Pancreas (tissue), 10 donors: ENCODE results near the gene GPR61. TPM values are rescaled to one million over a fixed set of nuclear protein-coding genes. Genes with fewer than 3 reads are reported as not detected.

Experiments
- ATAC-seq, 4 donors: fragments of 200-7000 bp; cut with Tn5 transposase; one replicate each; pipeline versions ENCODE4 v1.8.0 to v1.9.1; 2020; ENCODE audit warnings: mild to moderate bottlenecking in 4 of 4, moderate library complexity in 4 of 4
- DNase-seq, 6 donors: peaks; one replicate each; pipeline ENCODE4 v3.0.0-alpha.2; 2020
- FAIRE-seq: peaks from 2 replicates; lab custom pipeline; 2012; peaks lifted over from hg19 to GRCh38; lab: Jason Lieb, UNC
- H3K27ac ChIP-seq, 4 donors: fragments of 200-600 bp; sonication (generic); 1 replicate in 3 of 4; 2 replicates in 1 of 4; pipeline versions ENCODE4 v1.5.0 to v1.8.0; 2020
- H3K27me3 ChIP-seq, 4 donors: fragments of 200-600 bp; one replicate each; pipeline ENCODE4 v1.8.0; 2021
- H3K36me3 ChIP-seq, 3 donors: fragments of 200-600 bp; sonication (generic) in 1 of 3; one replicate each; pipeline versions ENCODE4 v1.5.0 to v1.8.0; 2020 to 2021
- H3K4me1 ChIP-seq, 3 donors: fragments of 200-600 bp; one replicate each; pipeline ENCODE4 v1.8.0; 2021
- H3K4me3 ChIP-seq, 4 donors: fragments of 200-600 bp; sonication (generic) in 2 of 4; one replicate each; pipeline versions ENCODE4 v1.5.0 to v1.8.0; 2020 to 2021
- H3K9me3 ChIP-seq, 4 donors: fragments of 200-600 bp; one replicate each; pipeline ENCODE4 v1.8.0; 2021
- WGBS, 2 donors: extraction: QIAGEN DNeasy Blood & Tissue Kit; methylation state at CpG; one replicate each; pipeline ENCODE4 v1.1.7; 2013; 5-methylcytosine and 5-hydroxymethylcytosine counted together
- intact Hi-C, 3 donors: fragments of 100-400 bp; cut with DNase I; formaldehyde crosslinking; loops; one replicate each; pipeline versions ENCODE4 v1.11.1 to v1.14.2; 2022
- polyA plus RNA-seq, 2 donors: library from polyadenylated mRNA; stranded (reverse); fragments of 200-250 nt; gene quantifications; one replicate each; pipeline ENCODE4 v1.2.3, GENCODE V29; 2013
- total RNA-seq, 6 donors: library from RNA; stranded (reverse); fragmentation: NEBNext Ultra II Directional in 4 of 6; extraction: Animal tissue kit (Norgen Biotek cat#: 25700) in 4 of 6; gene quantifications; one replicate each; pipeline versions ENCODE4 v1.2.1 to v1.2.4, GENCODE V29; 2021 to 2023
- TF ChIP-seq, protein P1 (sequence below), 4 donors: fragments of 200-600 bp; sonication (generic) in 3 of 4; IDR thresholded peaks; one replicate each; pipeline versions ENCODE4 v1.5.0 to v1.8.0; 2021; ENCODE audit warnings: antibody characterized with exemption in 4 of 4
- donor health status: healthy with polysubstance abuse.
- donor health status: DM: no; HTN: no; CAD: no; lungs with moderate emphysema.
- donor health status: DM: no; HTN: no; CAD: no.
- donor health status: control.
- donor health status: control.
- donor health status: Bipolar disorder and iron deficiency.
- donor health status: DM: yes; HTN: yes; CAD: no.
- donor health status: DM: no; HTN: no; CAD: no.
- donor health status: DM: no; HTN: no; CAD: no.
- donor health status: DM: yes; HTN: yes; CAD: no.

The GPR61 gene
- total and polyA plus RNA-seq, 8 donors, result 0.09 to 0.19 TPM; not detected in 6

GRCh38 chr1:109543283-109543987, 3.8 kb downstream of the GPR61 start:
- no peak overlapping the region for H3K27ac ChIP-seq
- 79 to 87% methylated on average over 24 of the region's 24 CpGs for WGBS, 2 donors
- H3K4me1 ChIP-seq, result peaks cover 0 to 13% (median 0%) of the 10 kb centered on the region in 3 donors
- H3K9me3 ChIP-seq, result no peaks in the 10 kb centered on the region
- no peaks in the 10 kb centered on the region for H3K36me3 ChIP-seq
- intact Hi-C loops, result loop anchor here (5.0 to 10.0 kb wide), 5 partner anchors 84 to 441 kb away; partner anchors contain the start of gene AHCYL1 (in 1 of the 3)
- FAIRE-seq (no peak), DNase-seq (no peak), ATAC-seq (no peak)
- no peak overlapping the region for H3K4me3 ChIP-seq
- no peaks in the 10 kb centered on the region for H3K27me3 ChIP-seq
- TF ChIP-seq, protein P1, sequence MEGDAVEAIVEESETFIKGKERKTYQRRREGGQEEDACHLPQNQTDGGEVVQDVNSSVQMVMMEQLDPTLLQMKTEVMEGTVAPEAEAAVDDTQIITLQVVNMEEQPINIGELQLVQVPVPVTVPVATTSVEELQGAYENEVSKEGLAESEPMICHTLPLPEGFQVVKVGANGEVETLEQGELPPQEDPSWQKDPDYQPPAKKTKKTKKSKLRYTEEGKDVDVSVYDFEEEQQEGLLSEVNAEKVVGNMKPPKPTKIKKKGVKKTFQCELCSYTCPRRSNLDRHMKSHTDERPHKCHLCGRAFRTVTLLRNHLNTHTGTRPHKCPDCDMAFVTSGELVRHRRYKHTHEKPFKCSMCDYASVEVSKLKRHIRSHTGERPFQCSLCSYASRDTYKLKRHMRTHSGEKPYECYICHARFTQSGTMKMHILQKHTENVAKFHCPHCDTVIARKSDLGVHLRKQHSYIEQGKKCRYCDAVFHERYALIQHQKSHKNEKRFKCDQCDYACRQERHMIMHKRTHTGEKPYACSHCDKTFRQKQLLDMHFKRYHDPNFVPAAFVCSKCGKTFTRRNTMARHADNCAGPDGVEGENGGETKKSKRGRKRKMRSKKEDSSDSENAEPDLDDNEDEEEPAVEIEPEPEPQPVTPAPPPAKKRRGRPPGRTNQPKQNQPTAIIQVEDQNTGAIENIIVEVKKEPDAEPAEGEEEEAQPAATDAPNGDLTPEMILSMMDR (IDR thresholded peaks at IDR 0.05), result no peak

DNA sequence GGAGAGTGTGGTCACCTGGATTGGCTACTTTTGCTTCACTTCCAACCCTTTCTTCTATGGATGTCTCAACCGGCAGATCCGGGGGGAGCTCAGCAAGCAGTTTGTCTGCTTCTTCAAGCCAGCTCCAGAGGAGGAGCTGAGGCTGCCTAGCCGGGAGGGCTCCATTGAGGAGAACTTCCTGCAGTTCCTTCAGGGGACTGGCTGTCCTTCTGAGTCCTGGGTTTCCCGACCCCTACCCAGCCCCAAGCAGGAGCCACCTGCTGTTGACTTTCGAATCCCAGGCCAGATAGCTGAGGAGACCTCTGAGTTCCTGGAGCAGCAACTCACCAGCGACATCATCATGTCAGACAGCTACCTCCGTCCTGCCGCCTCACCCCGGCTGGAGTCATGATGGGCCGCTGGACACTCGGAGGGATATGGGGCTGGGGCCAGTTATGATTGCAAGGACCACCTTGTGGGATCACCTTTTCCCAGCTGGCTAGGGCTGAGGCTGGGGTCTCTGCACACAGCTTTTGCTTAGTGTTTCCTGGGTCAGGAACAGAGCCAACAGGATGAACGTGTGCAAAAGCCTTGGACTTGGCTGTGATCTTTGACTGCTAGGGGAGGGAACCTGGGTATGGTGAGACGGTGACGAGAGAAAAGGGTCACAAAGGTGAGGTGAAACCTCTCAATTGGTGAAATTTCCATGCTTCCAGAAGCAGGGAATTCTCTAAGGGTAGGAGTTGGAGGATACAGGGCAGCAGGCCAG, 4.5 kb downstream of the GPR61 start:
- Histone ChIP-seq H3K27me3 (no peaks in the 10 kb centered on the region), H3K4me1 (peaks cover 0 to 13% (median 0%) of the 10 kb centered on the region in 3 donors), H3K9me3 (no peaks in the 10 kb centered on the region), H3K36me3 (no peaks in the 10 kb centered on the region), H3K4me3 (no peak overlapping the region), H3K27ac (no peak overlapping the region)
- ATAC-seq (no peak), DNase-seq (no peak), FAIRE-seq (no peak)
- 69 to 74% methylated on average over 14 of the region's 14 CpGs for WGBS, 2 donors
- intact Hi-C loops, result loop anchor here (5.0 to 10.0 kb wide), 5 partner anchors 83 to 441 kb away; partner anchors contain the start of gene AHCYL1 (in 1 of the 3)
- TF ChIP-seq, protein P1 (IDR thresholded peaks at IDR 0.05), result no peak

- no peaks in the 10 kb centered on the region for H3K27me3 ChIP-seq
- peak overlapping the region in 3 of 4 donors; percentile 43 to 92 (median 68) for H3K4me3 ChIP-seq
- FAIRE-seq, result peak; percentile 91
- peaks cover 0 to 36% (median 8%) of the 10 kb centered on the region in 3 donors for H3K4me1 ChIP-seq
- no peaks in the 10 kb centered on the region for H3K36me3 ChIP-seq
- WGBS, 2 donors, result 14 to 16% methylated on average over 5 of the region's 5 CpGs
- intact Hi-C loops, result loop anchor here (10.0 kb wide), 3 partner anchors 88 to 438 kb away; partner anchors contain the start of gene AHCYL1 (in 1 of the 3)
- no peaks in the 10 kb centered on the region for H3K9me3 ChIP-seq
- ATAC-seq, result peak; percentile 72 to 86 (median 80)
- peak; percentile 84 to 91 (median 87) for DNase-seq
- peak overlapping the region; percentile 66 to 99 (median 88) for H3K27ac ChIP-seq
- TF ChIP-seq, protein P1 (IDR thresholded peaks at IDR 0.05), result peak; percentile 63 to 78 (median 69)
Measured at GRCh38 chr1:109546311-109547109, 6.8 kb downstream of the GPR61 start.

- Histone ChIP-seq H3K9me3 (no peaks in the 10 kb centered on the region), H3K36me3 (no peaks in the 10 kb centered on the region), H3K4me1 (peaks cover 0 to 41% (median 8%) of the 10 kb centered on the region in 3 donors), H3K27ac (peak overlapping the region; percentile 66 to 99 (median 88)), H3K4me3 (peak overlapping the region; percentile 43 to 93 (median 80)), H3K27me3 (no peaks in the 10 kb centered on the region)
- ATAC-seq (peak; percentile 17 to 36 (median 26)), FAIRE-seq (no peak), DNase-seq (peak in 1 of 6 donors; percentile 41)
- TF ChIP-seq, protein P1 (IDR thresholded peaks at IDR 0.05), result no peak
- intact Hi-C loops, result loop anchor here (10.0 kb wide), 3 partner anchors 87 to 437 kb away; partner anchors contain the start of gene AHCYL1 (in 1 of the 3)
- 2 to 4% methylated on average over 22 of the region's 22 CpGs for WGBS, 2 donors
Measured at GRCh38 chr1:109547463-109548320, 8.0 kb downstream of the GPR61 start.
